GM23338 (cell line): ENCODE measurements around the gene WWOX.

Experiments
- CREB1 ChIP-seq: fragments of 250-450 bp; sonication (Bioruptor Pico); IDR thresholded peaks from 2 replicates; pipeline ENCODE4 v1.5.0; 2020; ENCODE audit warnings: low read depth, mild to moderate bottlenecking, moderate library complexity
- ETS1 ChIP-seq: IDR thresholded peaks from 2 replicates; pipeline ENCODE4 v1.6.1; 2016; ENCODE audit warnings: antibody characterized with exemption
- EZH2 ChIP-seq: fragments of 200-600 bp; sonication (generic); IDR thresholded peaks from one replicate; pipeline ENCODE4 v1.8.0; 2017; ENCODE audit warnings: antibody characterized with exemption, mild to moderate bottlenecking, low read depth; ENCODE audit not compliant: unreplicated experiment
- EZH2phosphoT487 ChIP-seq: fragments of 200-600 bp; sonication (generic); IDR thresholded peaks from one replicate; pipeline ENCODE4 v1.8.1; 2018; ENCODE audit warnings: antibody characterized with exemption; ENCODE audit not compliant: unreplicated experiment
- JUNB ChIP-seq: IDR thresholded peaks from one replicate; pipeline ENCODE4 v1.6.1; 2016; ENCODE audit warnings: antibody characterized with exemption; ENCODE audit not compliant: unreplicated experiment
- NANOG ChIP-seq: IDR thresholded peaks from 2 replicates; pipeline ENCODE4 v1.6.1; 2016; ENCODE audit warnings: antibody characterized with exemption, borderline replicate concordance
- POLR2AphosphoS5 ChIP-seq: IDR thresholded peaks from 2 replicates; pipeline ENCODE4 v1.6.1; 2016; ENCODE audit warnings: antibody characterized with exemption, low read depth
- REST ChIP-seq: IDR thresholded peaks from one replicate; pipeline ENCODE4 v1.6.1; 2018; ENCODE audit warnings: antibody characterized with exemption; ENCODE audit not compliant: unreplicated experiment
- ZNF114 ChIP-seq: fragments of 250-450 bp; sonication (Bioruptor Pico); IDR thresholded peaks from 2 replicates; pipeline ENCODE4 v1.5.0; 2020; ENCODE audit warnings: mild to moderate bottlenecking, moderate library complexity
- ZNF462 ChIP-seq: fragments of 250-450 bp; sonication (Bioruptor Pico); IDR thresholded peaks from 2 replicates; pipeline ENCODE4 v1.5.0; 2020; ENCODE audit warnings: mild to moderate bottlenecking, moderate library complexity
- TF ChIP-seq, protein P1 (sequence below), 2 experiments: fragments of 200-600 bp in 1 of 2; sonication (generic) in 1 of 2; conservative IDR thresholded peaks; 2 replicates each; pipeline versions ENCODE4 v1.5.1 to v1.6.1; 2016 to 2017; ENCODE audit warnings: antibody characterized with exemption in 2 of 2, low read depth in 2 of 2, mild to moderate bottlenecking in 2 of 2, moderate library complexity in 1 of 2

- TF ChIP-seq, protein P1, sequence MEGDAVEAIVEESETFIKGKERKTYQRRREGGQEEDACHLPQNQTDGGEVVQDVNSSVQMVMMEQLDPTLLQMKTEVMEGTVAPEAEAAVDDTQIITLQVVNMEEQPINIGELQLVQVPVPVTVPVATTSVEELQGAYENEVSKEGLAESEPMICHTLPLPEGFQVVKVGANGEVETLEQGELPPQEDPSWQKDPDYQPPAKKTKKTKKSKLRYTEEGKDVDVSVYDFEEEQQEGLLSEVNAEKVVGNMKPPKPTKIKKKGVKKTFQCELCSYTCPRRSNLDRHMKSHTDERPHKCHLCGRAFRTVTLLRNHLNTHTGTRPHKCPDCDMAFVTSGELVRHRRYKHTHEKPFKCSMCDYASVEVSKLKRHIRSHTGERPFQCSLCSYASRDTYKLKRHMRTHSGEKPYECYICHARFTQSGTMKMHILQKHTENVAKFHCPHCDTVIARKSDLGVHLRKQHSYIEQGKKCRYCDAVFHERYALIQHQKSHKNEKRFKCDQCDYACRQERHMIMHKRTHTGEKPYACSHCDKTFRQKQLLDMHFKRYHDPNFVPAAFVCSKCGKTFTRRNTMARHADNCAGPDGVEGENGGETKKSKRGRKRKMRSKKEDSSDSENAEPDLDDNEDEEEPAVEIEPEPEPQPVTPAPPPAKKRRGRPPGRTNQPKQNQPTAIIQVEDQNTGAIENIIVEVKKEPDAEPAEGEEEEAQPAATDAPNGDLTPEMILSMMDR (conservative IDR thresholded peaks at IDR 0.05; ENCODE audit: low read depth in 2 of 2) = no peak
- TF ChIP-seq EZH2 = no peak
- TF ChIP-seq EZH2phosphoT487 = no peak
- TF ChIP-seq JUNB = no peak
- TF ChIP-seq CREB1 = no peak
- no peak for TF ChIP-seq REST
- no peak for TF ChIP-seq POLR2AphosphoS5
- TF ChIP-seq ETS1 = no peak
- no peak for TF ChIP-seq ZNF462 (CRISPR knock-in tag)
- no peak for TF ChIP-seq ZNF114 (CRISPR knock-in tag)
- no peak for TF ChIP-seq NANOG
Observed at GRCh38 chr16:78081341-78081740, 18.1 kb upstream of the WWOX start.
